Astrocyte (in vitro differentiated cells and primary cell): ENCODE results near the gene HVCN1. TPM values are rescaled to one million over a fixed set of nuclear protein-coding genes. Genes with fewer than 3 reads are reported as not detected.
A peak's percentile ranks its signal among the peaks of the same experiment; 100 is the strongest.

Source experiments
- DNase-seq: peaks from one replicate; pipeline ENCODE4 v3.0.0-alpha.2; 2010; ENCODE audit warnings: low read depth
- FAIRE-seq: peaks from 2 replicates; lab custom pipeline; 2011; peaks lifted over from hg19 to GRCh38; lab: Jason Lieb, UNC
- H2AFZ ChIP-seq: 2 replicates; pipeline ENCODE4 v1.6.0; 2012; ENCODE audit warnings: low read depth, low read length, inconsistent platforms
- H3K27ac ChIP-seq: 2 replicates; pipeline ENCODE4 v1.5.1; 2011; ENCODE audit warnings: low read depth, low read length, inconsistent platforms
- H3K27me3 ChIP-seq: 2 replicates; pipeline ENCODE4 v1.6.0; 2011; ENCODE audit warnings: low read length, inconsistent platforms; ENCODE audit not compliant: insufficient read depth
- H3K36me3 ChIP-seq: 2 replicates; pipeline ENCODE4 v1.5.1; 2011; ENCODE audit warnings: low read length, inconsistent platforms; ENCODE audit not compliant: insufficient read depth
- H3K4me1 ChIP-seq: 2 replicates; pipeline ENCODE4 v1.5.1; 2011; ENCODE audit warnings: low read length, inconsistent platforms; ENCODE audit not compliant: insufficient read depth
- H3K4me2 ChIP-seq: 2 replicates; pipeline ENCODE4 v1.6.0; 2012; ENCODE audit warnings: low read length, inconsistent platforms
- H3K4me3 ChIP-seq: 2 replicates; pipeline ENCODE4 v1.5.1; 2011; ENCODE audit warnings: low read depth, mild to moderate bottlenecking, low read length, inconsistent platforms; ENCODE audit not compliant: insufficient read depth
- H3K79me2 ChIP-seq: 2 replicates; pipeline ENCODE4 v1.6.0; 2012; ENCODE audit warnings: mild to moderate bottlenecking, low read length, inconsistent platforms; ENCODE audit not compliant: insufficient read depth
- H3K9ac ChIP-seq: 2 replicates; pipeline ENCODE4 v1.6.0; 2012; ENCODE audit warnings: mild to moderate bottlenecking, low read length, inconsistent platforms
- H3K9me3 ChIP-seq: 2 replicates; pipeline ENCODE4 v1.5.1; 2012; ENCODE audit warnings: low read depth, mild to moderate bottlenecking, low read length, inconsistent platforms; ENCODE audit not compliant: insufficient read depth
- H4K20me1 ChIP-seq: 2 replicates; pipeline ENCODE4 v1.6.0; 2012; ENCODE audit warnings: low read length, inconsistent platforms; ENCODE audit not compliant: insufficient read depth
- H3K27ac Mint-ChIP-seq: one replicate; pipeline ENCODE4 v1.8.0; 2021; ENCODE audit warnings: mild to moderate bottlenecking, mixed read lengths; ENCODE audit not compliant: unreplicated experiment
- H3K27me3 Mint-ChIP-seq: one replicate; pipeline ENCODE4 v1.8.0; 2021; ENCODE audit warnings: low read depth, mixed read lengths; ENCODE audit not compliant: unreplicated experiment
- H3K36me3 Mint-ChIP-seq: one replicate; pipeline ENCODE4 v1.8.0; 2021; ENCODE audit warnings: low read depth, mixed read lengths; ENCODE audit not compliant: unreplicated experiment
- H3K4me1 Mint-ChIP-seq: one replicate; pipeline ENCODE4 v1.8.0; 2021; ENCODE audit warnings: low read depth, mixed read lengths; ENCODE audit not compliant: unreplicated experiment
- H3K4me3 Mint-ChIP-seq: one replicate; pipeline ENCODE4 v1.8.0; 2021; ENCODE audit warnings: mild to moderate bottlenecking, moderate library complexity, mixed read lengths; ENCODE audit not compliant: unreplicated experiment
- H3K9me3 Mint-ChIP-seq: one replicate; pipeline ENCODE4 v1.8.0; 2021; ENCODE audit warnings: mild to moderate bottlenecking, mixed read lengths; ENCODE audit not compliant: unreplicated experiment
- EZH2 ChIP-seq: IDR thresholded peaks from 2 replicates; pipeline ENCODE4 v1.6.1; 2012; ENCODE audit warnings: mild to moderate bottlenecking, low read length, inconsistent platforms; ENCODE audit not compliant: insufficient read depth
- total RNA-seq: library from RNA; stranded (reverse); gene quantifications from 2 replicates; pipeline ENCODE4 v1.2.1, GENCODE V29; 2021
- TF ChIP-seq, protein P1 (sequence below): IDR thresholded peaks from 2 replicates; pipeline ENCODE4 v1.5.1; 2011; ENCODE audit warnings: low read depth, mild to moderate bottlenecking, inconsistent platforms, low read length, moderate library complexity; ENCODE audit not compliant: insufficient read depth

HVCN1 gene
- total RNA-seq, 1 donor from 2014 or later, result 1.0 TPM

DNA sequence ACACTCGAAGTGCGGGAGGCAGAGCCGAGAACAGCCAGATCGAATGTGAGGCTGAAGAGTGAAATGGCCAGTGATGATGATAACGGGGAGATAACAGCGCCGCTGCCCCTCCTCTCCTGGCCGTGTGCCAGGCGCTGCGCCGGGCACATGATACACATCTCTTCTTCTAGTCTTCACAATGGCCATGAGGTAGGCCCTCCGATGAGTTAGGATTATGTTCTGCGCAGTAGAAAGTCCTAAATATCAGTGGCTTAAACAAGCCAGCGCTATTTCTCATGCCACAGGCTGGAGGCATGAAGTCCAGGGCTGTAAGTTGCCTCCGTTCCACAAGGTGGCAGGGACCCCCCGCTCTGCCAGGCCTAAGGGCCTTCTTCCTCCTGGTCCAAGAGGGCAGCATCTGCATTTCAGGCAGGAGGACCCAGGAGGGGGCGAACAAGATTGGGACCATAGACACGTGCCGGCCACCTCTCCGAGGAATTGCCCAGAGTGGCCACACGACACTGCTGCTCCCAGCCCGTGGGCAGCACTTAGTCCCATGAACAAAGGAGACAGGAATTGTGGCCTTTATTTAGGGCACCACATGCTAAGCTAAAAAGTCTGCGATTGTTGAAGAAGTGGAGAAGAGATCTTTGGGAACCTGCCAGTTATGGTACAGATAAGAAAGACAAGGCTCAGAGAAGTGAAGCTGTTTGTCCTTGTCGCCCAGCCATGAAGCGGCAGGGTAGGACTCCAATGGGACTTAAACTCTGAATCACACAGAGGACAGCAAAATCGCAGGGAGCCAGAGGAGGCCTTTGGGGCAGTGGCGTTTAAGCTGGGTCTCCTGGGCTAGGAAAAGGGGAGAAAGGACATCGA is 10.9 kb upstream of the HVCN1 start:
- H3K4me1 Mint-ChIP-seq, result no peaks in the 10 kb centered on the region
- DNase-seq (no peak), FAIRE-seq (no peak)
- no peaks in the 10 kb centered on the region for H3K79me2 ChIP-seq
- H3K27ac ChIP-seq, result no peak overlapping the region
- no peaks in the 10 kb centered on the region for H4K20me1 ChIP-seq
- H3K9me3 Mint-ChIP-seq, result peaks cover 2% of the 10 kb centered on the region
- H3K9ac ChIP-seq, result no peak overlapping the region
- no peak overlapping the region for H3K4me3 Mint-ChIP-seq
- no peaks in the 10 kb centered on the region for H3K36me3 ChIP-seq
- no peak overlapping the region for H3K4me2 ChIP-seq
- H3K36me3 Mint-ChIP-seq, result no peaks in the 10 kb centered on the region
- H3K9me3 ChIP-seq, result no peaks in the 10 kb centered on the region
- no peaks in the 10 kb centered on the region for H3K27me3 ChIP-seq
- peaks cover 5% of the 10 kb centered on the region for H3K4me1 ChIP-seq
- peaks cover 3% of the 10 kb centered on the region for H3K27me3 Mint-ChIP-seq
- no peak overlapping the region for H3K4me3 ChIP-seq
- H2AFZ ChIP-seq, result no peak overlapping the region
- TF ChIP-seq EZH2, result no peak
- TF ChIP-seq, protein P1, sequence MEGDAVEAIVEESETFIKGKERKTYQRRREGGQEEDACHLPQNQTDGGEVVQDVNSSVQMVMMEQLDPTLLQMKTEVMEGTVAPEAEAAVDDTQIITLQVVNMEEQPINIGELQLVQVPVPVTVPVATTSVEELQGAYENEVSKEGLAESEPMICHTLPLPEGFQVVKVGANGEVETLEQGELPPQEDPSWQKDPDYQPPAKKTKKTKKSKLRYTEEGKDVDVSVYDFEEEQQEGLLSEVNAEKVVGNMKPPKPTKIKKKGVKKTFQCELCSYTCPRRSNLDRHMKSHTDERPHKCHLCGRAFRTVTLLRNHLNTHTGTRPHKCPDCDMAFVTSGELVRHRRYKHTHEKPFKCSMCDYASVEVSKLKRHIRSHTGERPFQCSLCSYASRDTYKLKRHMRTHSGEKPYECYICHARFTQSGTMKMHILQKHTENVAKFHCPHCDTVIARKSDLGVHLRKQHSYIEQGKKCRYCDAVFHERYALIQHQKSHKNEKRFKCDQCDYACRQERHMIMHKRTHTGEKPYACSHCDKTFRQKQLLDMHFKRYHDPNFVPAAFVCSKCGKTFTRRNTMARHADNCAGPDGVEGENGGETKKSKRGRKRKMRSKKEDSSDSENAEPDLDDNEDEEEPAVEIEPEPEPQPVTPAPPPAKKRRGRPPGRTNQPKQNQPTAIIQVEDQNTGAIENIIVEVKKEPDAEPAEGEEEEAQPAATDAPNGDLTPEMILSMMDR, result no peak
- H3K27ac Mint-ChIP-seq, result no peak overlapping the region

DNA sequence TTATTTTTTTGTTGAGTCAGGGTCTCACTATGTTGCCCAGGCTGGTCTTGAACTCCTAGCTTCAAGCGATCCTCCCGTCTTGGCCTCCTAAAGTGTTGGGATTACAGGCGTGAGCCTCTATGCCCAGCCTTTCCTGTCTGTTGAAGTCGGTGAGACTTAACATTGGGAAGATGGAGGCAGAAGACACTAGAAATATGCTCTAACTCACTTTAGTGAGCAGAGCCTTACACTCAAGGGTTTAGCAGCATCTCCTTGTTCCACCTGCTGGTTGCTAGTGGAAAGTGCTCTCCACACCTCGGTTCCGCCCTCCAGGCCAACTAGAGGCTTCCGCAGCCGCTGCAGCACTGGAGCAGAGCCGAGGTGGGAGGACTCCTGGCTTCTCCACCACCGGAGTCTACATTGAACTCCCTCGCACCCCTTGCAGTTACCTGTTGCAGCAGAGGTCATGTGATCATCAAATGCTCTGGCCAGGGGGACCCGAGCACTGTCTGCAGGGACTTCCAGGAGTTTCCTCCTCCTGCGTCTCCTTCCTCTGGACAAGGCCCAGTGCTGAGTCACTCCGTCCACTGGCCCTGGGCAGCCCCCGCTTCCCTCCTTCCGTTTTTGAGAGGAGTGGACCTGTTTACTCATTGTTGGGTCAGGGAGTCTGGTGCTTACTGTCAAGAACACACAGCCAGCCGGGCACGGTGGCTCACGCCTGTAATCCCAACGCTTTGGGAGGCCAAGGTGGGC is 9.4 kb upstream of the HVCN1 start:
- FAIRE-seq, result peak; percentile 56
- no peak overlapping the region for H3K27ac Mint-ChIP-seq
- peak overlapping the region; percentile 80 for H2AFZ ChIP-seq

More for the DNA sequence above, 9.4 kb upstream of the HVCN1 start:
- Mint-ChIP-seq H3K4me1 (no peaks in the 10 kb centered on the region), H3K27me3 (peaks cover 3% of the 10 kb centered on the region), H3K9me3 (peaks cover 2% of the 10 kb centered on the region), H3K36me3 (no peaks in the 10 kb centered on the region), H3K4me3 (no peak overlapping the region)
- DNase-seq, result peak; percentile 70
- H3K9ac ChIP-seq, result no peak overlapping the region
- no peak overlapping the region for H3K27ac ChIP-seq
- no peak for TF ChIP-seq EZH2
- TF ChIP-seq, protein P1, result peak; percentile 69
- H3K9me3 ChIP-seq, result no peaks in the 10 kb centered on the region
- peak overlapping the region; percentile 80 for H3K4me2 ChIP-seq
- H3K4me1 ChIP-seq, result peaks cover 5% of the 10 kb centered on the region
- H3K36me3 ChIP-seq, result no peaks in the 10 kb centered on the region
- H3K4me3 ChIP-seq, result peak overlapping the region; percentile 35
- H3K79me2 ChIP-seq, result no peaks in the 10 kb centered on the region
- H3K27me3 ChIP-seq, result no peaks in the 10 kb centered on the region
- no peaks in the 10 kb centered on the region for H4K20me1 ChIP-seq
